Ammon's horn (tissue), 1 donor: ENCODE measurements around the gene TFCP2.
"Not testable (repeated sequence)": the region's sequence is repeated elsewhere in the genome, so short reads cannot be mapped to it uniquely, and the experiment has no call there.

Experiments
- DNase-seq: peaks from one replicate; pipeline ENCODE4 v3.0.0-alpha.2; 2016; ENCODE audit warnings: low spot score

The TFCP2 gene

GRCh38 chr12:51172515-51173431 is at the start of gene TFCP2:
Gene TFCP2, minus strand, starts transcription at chr12:51173135. Its CDS starts 713 bp downstream, at chr12:51172422.
- peak; percentile 99 for DNase-seq

- no peak for DNase-seq
Measured at GRCh38 chr12:51222461-51222860, 49.5 kb upstream of the TFCP2 start.

DNA sequence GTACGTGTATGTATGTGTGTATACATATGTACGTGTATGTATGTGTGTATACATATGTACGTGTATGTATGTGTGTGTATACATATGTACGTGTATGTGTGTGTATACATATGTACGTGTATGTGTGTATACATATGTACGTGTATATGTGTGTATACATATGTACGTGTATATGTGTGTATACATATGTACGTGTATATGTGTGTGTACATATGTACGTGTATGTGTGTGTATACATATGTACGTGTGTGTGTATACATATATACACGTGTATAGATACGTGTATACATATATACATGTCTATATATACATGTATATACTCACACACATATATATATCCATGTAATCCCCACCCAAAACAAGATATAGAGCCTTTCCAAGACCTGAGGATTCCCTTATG is 46.9 kb upstream of the TFCP2 start:
- DNase-seq, result not testable (repeated sequence)

DNA sequence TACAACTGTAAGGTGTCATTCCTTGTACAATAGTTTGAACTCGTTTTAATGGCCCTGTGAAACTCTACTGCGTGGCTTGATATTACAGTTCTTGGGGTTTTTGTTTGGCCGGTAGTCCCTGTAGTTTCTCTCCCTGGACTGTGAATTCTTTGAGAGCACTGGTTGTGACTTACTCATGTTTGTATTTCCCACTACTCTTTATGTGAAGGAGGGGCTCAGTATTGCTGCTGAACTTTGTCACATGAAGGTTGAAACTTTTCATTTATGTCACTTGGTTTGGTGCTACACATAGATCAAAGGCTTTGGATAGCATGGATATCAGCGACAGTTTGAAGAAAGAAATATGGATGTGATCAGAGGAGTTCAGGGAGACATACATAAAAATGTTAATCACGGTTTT is 46.4 kb upstream of the TFCP2 start:
- DNase-seq, result no peak

GRCh38 chr12:51218607-51219161 is 45.7 kb upstream of the TFCP2 start:
- DNase-seq, result no peak

GRCh38 chr12:51217968-51218606 is 45.2 kb upstream of the TFCP2 start, which contains the start of gene POU6F1:
Gene POU6F1, minus strand, starts transcription at chr12:51218062. Its CDS starts 11,226 bp downstream, at chr12:51206836.
- DNase-seq, result peak; percentile 81

- DNase-seq, result peak; percentile 70
Measured at GRCh38 chr12:51217133-51217967, 44.4 kb upstream of the TFCP2 start.

DNA sequence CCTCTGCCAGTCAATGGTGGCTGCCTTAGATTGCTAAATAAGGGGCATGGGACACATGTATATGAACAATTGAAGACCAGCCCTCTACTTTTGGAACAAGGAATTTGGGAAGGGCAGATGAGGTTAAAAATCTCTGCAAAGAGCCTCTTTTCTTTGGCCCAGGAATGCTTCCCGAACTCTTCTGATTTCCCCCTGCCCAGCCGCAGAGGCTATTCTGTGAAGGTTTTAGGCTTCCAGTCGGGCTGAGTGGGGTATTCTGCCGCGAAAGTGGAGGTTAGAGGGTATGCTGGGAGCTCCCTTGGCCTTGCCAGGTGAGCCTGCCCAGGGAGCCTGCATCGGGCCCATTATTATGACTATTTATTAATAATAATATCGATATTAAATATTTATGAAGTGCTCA is 43.7 kb upstream of the TFCP2 start:
- DNase-seq, result no peak

DNA sequence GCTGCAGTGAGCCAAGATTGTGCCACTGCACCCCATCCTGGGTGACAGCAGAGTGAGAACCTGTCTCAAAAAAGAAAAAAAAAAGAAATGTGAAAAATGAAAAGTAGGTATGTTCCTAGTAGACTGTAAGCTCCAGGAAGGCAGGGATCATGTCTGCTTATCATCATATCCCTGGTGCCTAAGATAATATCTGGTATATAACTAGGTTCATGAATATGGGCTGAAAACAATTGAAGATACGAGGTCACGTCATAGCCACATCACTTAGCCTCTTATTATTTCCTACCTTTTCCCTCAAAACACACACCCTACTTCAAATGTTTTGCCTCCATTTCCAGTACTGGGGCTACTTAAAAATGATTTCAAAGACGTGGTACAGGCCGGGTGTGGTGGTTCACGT is 42.0 kb upstream of the TFCP2 start:
- DNase-seq, result no peak

GRCh38 chr12:51210690-51211395 is 37.9 kb upstream of the TFCP2 start:
- peak; percentile 81 for DNase-seq

DNA sequence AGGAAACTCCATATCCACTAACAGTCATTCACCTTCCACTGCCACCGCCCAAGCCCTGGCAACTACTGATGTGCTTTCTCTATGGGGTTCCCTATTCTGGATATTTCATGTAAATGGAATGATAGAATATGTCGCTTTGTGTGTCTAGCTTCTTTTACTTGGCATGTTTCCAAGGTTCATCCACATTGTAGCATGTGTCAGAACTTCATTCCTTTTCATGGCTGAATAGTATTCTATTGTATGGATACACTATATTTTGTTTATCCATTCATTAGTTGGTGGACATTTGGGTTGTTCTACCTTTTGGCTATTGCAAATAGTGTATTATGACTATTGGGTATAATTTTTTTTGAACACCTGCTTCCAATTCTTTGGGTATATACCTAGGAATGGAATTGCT is 36.3 kb upstream of the TFCP2 start:
- no peak for DNase-seq

GRCh38 chr12:51208016-51208660 is 35.2 kb upstream of the TFCP2 start:
- no peak for DNase-seq

DNA sequence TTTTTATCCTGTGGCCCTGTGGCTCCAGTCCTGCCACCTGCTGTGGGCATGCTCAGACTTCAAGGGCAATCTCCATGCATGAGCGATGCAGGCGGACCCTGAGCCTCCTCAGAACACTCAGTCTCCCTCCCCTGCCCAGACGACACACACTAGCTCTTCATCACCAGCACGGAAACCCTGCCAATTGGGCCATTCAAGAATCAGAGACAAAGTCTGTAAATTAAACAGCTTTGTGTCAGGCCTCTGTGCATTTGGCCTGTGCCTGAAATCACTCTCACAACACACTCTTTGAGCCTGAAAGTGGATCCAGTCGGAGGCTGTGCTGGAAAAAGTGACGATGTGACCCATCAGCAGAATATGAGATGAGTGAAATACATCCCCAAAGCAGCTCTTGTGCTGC is 32.4 kb upstream of the TFCP2 start:
- DNase-seq, result peak; percentile 56

- DNase-seq, result no peak
Measured at GRCh38 chr12:51202718-51203117, 29.8 kb upstream of the TFCP2 start.

DNA sequence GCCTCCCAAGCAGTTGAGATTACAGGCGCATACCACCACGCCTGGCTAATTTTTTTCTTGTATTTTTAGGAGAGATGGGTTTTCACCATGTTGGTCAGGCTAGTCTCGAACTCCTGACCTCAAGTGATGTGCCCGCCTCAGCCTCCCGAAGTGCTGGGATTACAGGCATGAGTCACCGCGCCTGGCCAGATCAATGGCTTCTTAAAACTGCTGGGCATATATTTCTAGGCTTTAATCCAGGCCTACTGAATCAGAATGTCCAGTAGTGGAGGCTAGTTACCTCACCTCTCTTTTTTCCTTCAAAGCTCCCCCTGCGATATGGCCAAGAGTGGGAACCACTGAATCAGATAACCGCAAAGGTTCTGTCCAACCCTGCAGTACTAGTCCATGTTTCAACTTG is 27.9 kb upstream of the TFCP2 start:
- no peak for DNase-seq

DNA sequence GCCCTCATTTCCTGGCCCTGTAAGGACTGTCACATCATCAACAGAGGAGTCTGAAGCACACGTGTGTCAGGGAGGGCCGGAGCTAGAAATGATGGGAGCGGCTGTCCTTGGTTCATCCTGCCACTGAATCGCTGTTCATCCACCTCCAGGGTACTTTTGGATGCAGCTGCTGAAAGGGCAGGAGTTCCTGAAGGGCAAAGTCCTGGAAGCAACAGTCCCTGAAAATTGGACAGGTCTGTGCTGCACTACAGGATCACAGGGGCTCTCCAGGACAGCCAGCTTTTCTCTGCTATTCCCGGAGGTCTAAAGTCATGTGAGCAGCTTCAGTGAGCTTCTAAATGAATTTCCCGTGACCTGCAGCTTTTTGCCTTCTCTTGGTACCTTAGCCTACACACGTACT is 27.2 kb upstream of the TFCP2 start:
- no peak for DNase-seq

DNA sequence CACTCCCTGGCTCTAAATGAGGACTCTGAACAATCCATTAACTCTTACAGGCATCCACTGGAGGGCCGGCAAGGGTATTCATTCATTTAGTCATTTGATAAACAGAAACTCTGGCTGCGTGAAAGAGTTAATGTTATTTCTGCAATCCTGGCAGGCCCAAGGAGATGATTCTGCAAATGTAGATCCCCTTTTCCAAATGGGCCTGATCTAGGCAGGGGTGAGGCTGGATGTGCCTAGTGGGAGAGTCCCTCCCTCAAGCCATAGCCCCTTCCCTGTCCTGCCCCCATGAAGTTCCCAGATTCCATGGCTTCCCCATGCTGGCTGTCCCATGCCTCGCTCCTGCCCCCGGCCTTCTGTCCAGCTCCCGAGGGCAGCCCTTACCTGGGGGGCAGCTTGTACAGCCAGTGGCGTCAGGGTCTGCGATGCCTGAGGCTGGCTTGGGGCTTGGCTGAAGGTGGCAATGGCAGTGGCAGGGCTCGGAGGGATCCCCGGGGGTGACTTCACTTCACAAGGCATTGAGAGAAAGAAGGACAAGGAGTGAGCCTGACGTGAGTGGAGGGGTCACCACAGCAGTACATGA is 26.5 kb upstream of the TFCP2 start:
- DNase-seq, result no peak

- DNase-seq, result no peak
Measured at GRCh38 chr12:51198568-51199365, 25.8 kb upstream of the TFCP2 start.

DNA sequence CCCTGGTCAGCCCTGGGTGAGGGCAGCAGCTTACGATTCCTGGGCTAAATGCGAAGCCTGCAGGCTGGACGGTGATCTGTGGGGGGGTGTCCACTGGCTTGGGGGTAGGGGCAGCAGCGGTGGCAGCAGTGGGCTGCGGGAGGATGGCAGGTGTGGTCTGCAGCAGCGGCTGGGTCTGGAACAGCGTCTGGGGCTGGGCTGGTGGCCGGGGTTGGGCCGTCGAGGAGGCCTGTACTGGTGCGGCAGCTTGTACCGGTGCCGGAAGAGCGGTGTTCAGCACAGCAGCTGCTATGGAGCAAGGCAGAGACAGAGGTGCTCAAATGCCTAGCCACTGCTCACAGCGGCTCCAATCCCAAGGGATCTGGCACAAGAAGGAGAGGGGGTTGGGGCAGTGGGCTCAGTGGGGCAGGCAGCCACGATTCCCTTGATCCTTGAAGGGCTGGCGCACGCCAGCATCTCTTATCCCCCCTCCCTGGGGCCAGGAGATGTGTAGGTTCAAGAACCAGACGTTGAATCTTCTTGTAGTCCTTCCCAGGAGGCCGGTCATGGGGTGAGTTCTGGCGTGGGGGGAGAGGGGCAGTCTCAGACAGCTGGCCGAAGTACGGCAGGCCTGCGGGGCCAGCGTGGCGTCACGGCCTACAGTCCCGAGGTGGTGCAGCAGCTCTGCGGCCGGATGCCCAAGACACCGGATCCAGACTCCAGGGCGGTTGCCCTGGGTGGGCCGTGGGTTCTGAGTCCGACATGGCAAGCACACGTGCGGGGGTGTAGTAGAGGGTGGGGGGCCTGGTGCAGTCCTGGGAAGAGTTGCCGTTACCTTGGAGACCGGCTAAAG is 25.0 kb upstream of the TFCP2 start:
- DNase-seq, result no peak
